NCI-H2171 treated with DMSO at 0.1 percent for 48 hours (cell line): ENCODE results near the gene PRKAG2.
"Not testable (repeated sequence)": the region's sequence is repeated elsewhere in the genome, so short reads cannot be mapped to it uniquely, and the experiment has no call there.

Experiments
- DNase-seq: peaks from one replicate; lab custom pipeline; 2025; lab: John Stamatoyannopoulos, UW

PRKAG2 gene

GRCh38 chr7:151785681-151785965, 91.3 kb downstream of the PRKAG2 start:
- DNase-seq = no peak

GRCh38 chr7:151784853-151785680, 91.8 kb downstream of the PRKAG2 start:
- no peak for DNase-seq

GRCh38 chr7:151783958-151784575, 92.8 kb downstream of the PRKAG2 start:
- DNase-seq = no peak

GRCh38 chr7:151782598-151783448, 94.1 kb downstream of the PRKAG2 start:
- DNase-seq = no peak

- DNase-seq = not testable (repeated sequence)
Measured at GRCh38 chr7:151782256-151782597, 94.7 kb downstream of the PRKAG2 start.

- DNase-seq = no peak
Measured at GRCh38 chr7:151781161-151781845, 95.6 kb downstream of the PRKAG2 start.

GRCh38 chr7:151780631-151781030, 96.3 kb downstream of the PRKAG2 start:
- no peak for DNase-seq

- DNase-seq = no peak
Measured at GRCh38 chr7:151779678-151780077, 97.2 kb downstream of the PRKAG2 start.

- DNase-seq = no peak
Measured at GRCh38 chr7:151779255-151779654, 97.7 kb downstream of the PRKAG2 start.

GRCh38 chr7:151777908-151778670, 98.8 kb downstream of the PRKAG2 start:
- no peak for DNase-seq

- DNase-seq = no peak
Measured at GRCh38 chr7:151777495-151777880, 99.4 kb downstream of the PRKAG2 start.

- DNase-seq = peak; percentile 39
Measured at GRCh38 chr7:151776876-151777494, 99.9 kb downstream of the PRKAG2 start.

- DNase-seq = peak; percentile 65
Measured at GRCh38 chr7:151776446-151776845, 100.5 kb downstream of the PRKAG2 start.

- no peak for DNase-seq
Measured at GRCh38 chr7:151775547-151776443, 101.1 kb downstream of the PRKAG2 start.

GRCh38 chr7:151774951-151775350, 102.0 kb downstream of the PRKAG2 start:
- DNase-seq = no peak

GRCh38 chr7:151773797-151774196, 103.1 kb downstream of the PRKAG2 start:
- peak; percentile 33 for DNase-seq

GRCh38 chr7:151770232-151770631, 106.7 kb downstream of the PRKAG2 start:
- DNase-seq = no peak

- no peak for DNase-seq
Measured at GRCh38 chr7:151769188-151769821, 107.6 kb downstream of the PRKAG2 start.

GRCh38 chr7:151768805-151769187, 108.1 kb downstream of the PRKAG2 start:
- no peak for DNase-seq

- DNase-seq = no peak
Measured at GRCh38 chr7:151767557-151767956, 109.4 kb downstream of the PRKAG2 start.
